ENCODE data around the gene ATP8B3. TPM values are rescaled to one million over a fixed set of nuclear protein-coding genes. Genes with fewer than 3 reads are reported as not detected.

Gene ATP8B3
- total and polyA plus RNA-seq, 4 donors: 0.38 to 4.7 (median 1.2) TPM

DNA sequence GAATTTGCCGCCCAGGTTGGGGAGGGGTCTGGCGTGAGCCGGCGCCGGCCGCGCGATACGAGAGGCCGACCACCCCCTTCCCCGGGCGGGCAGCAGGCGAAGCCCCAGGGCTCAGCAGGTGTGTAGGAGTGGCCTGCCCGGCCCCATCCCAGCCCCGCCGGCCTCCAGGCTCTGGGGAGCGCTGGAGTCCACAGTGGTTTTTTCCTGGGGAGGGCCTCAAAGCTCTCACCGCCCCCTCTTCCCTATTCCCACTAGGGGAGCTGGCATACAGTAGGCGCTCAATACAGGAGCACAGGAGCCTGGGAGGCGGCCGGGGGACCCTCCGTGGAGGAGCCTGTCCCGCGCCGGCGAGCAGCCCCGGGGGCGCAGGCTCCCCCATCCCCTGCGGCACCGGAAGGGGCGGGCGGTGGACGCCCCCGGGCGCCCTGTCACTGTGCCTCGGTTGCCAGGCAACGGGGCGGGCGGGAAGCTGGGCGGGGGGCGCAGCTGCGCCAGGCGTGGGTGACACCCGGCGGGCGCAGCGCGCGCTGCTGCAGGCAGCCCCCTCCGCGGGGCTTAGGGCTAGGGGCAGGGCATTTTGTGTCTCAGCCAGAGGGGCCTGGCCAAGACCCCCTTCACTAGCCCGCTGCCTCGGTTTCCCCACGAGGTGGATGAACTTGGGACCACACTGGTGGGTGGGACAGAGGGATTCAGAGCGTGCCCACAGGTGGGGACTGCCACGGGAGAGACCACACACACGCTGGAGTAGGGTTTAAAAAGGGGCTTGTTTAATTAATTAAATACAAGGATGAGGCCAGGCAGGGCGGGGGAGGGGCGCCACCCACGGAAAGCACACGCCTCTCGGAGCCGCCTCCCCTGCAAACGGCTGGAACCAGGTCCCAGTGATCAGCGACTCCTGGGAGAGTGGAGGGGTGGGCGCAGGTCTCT, 39.8 kb upstream of the ATP8B3 start:
- Histone ChIP-seq H3K27me3 (ENCODE audit: control insufficient read depth in 1 of 2, insufficient read depth in 2 of 2, low read length in 1 of 2) (no peaks in the 10 kb centered on the region), H3K9me3 (ENCODE audit: control insufficient read depth, low read length) (no peaks in the 10 kb centered on the region), H3K27ac (ENCODE audit: low read depth in 1 of 2, low read length in 2 of 2) (no peak overlapping the region), H3K36me3 (ENCODE audit: control insufficient read depth in 1 of 2, insufficient read depth in 2 of 2, low read length in 1 of 2) (no peaks in the 10 kb centered on the region), H3K4me1 (ENCODE audit: control insufficient read depth in 1 of 2, insufficient read depth in 2 of 2, low read length in 2 of 2) (peaks cover 0 to 3% of the 10 kb centered on the region in 2 donors), H3K4me3 (ENCODE audit: low read length in 2 of 2) (no peak overlapping the region)
- DNase-seq (no peak), ATAC-seq (ENCODE audit: low FRiP score) (no peak)
- intact Hi-C loops (cut with DNase I): no loop called here
- WGBS, 2 donors: 37 to 44% methylated on average over 53 to 66 of the region's 66 CpGs

DNA sequence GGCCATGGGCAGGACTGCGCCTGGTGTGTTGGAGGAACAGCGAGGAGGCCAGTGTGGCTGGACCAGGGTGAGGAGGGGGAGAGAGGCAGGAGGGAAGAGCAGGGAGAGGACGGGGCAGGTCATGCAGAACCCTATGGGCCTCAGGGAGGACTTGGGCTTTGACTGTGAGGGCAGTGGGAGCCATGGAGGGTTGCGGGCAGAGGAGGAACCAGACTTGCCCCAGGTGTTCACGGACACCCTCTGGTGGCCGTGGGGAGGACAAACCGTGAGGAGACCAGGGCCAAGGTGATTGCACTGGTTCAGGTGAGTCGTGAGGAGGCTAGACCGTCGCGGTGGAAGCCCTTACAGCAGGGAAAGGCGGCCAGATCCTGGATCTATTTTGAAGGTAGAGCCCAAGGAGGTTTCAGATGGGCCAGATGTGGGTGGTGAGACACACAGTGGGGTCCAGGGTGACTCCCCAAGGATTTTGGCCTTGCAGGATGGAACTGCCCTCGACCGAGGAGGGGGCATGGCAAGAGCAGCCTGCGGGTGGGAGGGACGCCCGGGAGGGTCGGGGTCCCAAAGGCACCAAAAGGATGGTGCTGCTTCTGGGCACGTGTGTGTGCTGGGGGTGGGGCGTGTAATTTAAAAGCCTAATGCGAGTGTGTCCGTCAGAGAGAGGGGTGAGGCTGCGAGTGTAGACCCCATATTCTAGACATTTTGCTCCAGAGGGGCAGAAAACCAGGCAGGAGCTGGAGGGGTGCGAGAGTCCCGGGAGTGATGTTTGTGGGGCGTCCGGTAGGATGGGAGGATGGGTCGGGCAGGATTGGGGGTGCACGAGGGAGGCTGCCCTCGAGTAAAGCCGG, 39.0 kb upstream of the ATP8B3 start:
- intact Hi-C loops (cut with DNase I): no loop called here
- no peak for ATAC-seq (ENCODE audit: low FRiP score)
- Histone ChIP-seq H3K9me3 (ENCODE audit: control insufficient read depth, low read length) (no peaks in the 10 kb centered on the region), H3K4me3 (ENCODE audit: low read length in 2 of 2) (no peak overlapping the region), H3K27ac (ENCODE audit: low read depth in 1 of 2, low read length in 2 of 2) (no peak overlapping the region), H3K4me1 (ENCODE audit: control insufficient read depth in 1 of 2, insufficient read depth in 2 of 2, low read length in 2 of 2) (peaks cover 0 to 3% of the 10 kb centered on the region in 2 donors), H3K36me3 (ENCODE audit: control insufficient read depth in 1 of 2, insufficient read depth in 2 of 2, low read length in 1 of 2) (no peaks in the 10 kb centered on the region), H3K27me3 (ENCODE audit: control insufficient read depth in 1 of 2, insufficient read depth in 2 of 2, low read length in 1 of 2) (no peaks in the 10 kb centered on the region)
- WGBS, 2 donors: 74 to 76% methylated on average over 29 to 31 of the region's 31 CpGs
- no peak for DNase-seq

DNA sequence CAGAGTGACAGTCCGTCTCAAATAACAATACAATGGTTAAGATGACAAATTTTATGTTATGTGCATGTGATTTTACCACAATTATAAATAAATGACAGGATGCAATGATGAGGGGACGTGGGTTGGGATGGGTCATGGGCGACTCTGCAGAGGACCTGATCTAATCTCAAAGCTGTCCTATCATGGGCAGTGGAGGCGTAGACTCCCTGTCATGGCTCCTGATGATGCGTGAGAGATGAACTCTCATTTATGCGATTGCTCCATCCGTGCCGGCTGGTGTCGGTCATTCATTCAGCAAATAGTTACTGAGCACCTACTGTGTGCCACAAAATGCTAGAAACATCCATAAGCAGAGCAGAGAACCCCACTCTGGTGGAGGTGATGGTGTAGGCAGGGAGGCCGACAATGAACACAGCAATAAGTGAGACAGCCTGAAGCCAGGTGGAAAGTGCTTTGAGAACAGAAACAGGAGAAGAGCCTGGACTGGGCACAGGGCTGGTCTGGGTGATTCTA, 37.9 kb upstream of the ATP8B3 start:
- ATAC-seq (ENCODE audit: low FRiP score) (no peak), DNase-seq (no peak)
- Histone ChIP-seq H3K9me3 (ENCODE audit: control insufficient read depth, low read length) (no peaks in the 10 kb centered on the region), H3K4me3 (ENCODE audit: low read length in 2 of 2) (no peak overlapping the region), H3K27ac (ENCODE audit: low read depth in 1 of 2, low read length in 2 of 2) (no peak overlapping the region), H3K36me3 (ENCODE audit: control insufficient read depth in 1 of 2, insufficient read depth in 2 of 2, low read length in 1 of 2) (no peaks in the 10 kb centered on the region), H3K27me3 (ENCODE audit: control insufficient read depth in 1 of 2, insufficient read depth in 2 of 2, low read length in 1 of 2) (no peaks in the 10 kb centered on the region), H3K4me1 (ENCODE audit: control insufficient read depth in 1 of 2, insufficient read depth in 2 of 2, low read length in 2 of 2) (peaks cover 0 to 3% of the 10 kb centered on the region in 2 donors)
- intact Hi-C loops (cut with DNase I): no loop called here
- WGBS, 2 donors: 86 to 90% methylated on average over 10 of the region's 10 CpGs

DNA sequence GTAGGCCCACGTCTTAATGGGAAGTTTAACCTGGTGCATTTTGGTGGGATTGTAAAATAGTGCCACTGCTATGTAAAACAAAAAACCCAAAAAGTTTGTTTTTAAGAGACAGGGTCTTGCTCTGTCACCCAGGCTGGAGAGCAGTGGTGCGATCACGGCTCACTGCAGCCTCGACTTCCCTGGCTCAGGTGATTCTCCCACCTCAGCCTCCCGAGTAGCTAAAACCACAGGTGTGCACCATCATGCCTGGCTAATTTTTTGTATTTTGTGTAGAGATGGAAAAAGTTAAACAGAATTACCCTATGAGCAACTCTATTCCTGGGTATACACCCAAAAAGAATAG, 37.0 kb upstream of the ATP8B3 start:
- Histone ChIP-seq H3K27ac (ENCODE audit: low read depth in 1 of 2, low read length in 2 of 2) (no peak overlapping the region), H3K4me3 (ENCODE audit: low read length in 2 of 2) (no peak overlapping the region), H3K4me1 (ENCODE audit: control insufficient read depth in 1 of 2, insufficient read depth in 2 of 2, low read length in 2 of 2) (peaks cover 0 to 3% of the 10 kb centered on the region in 2 donors), H3K36me3 (ENCODE audit: control insufficient read depth in 1 of 2, insufficient read depth in 2 of 2, low read length in 1 of 2) (no peaks in the 10 kb centered on the region), H3K9me3 (ENCODE audit: control insufficient read depth, low read length) (no peaks in the 10 kb centered on the region), H3K27me3 (ENCODE audit: control insufficient read depth in 1 of 2, insufficient read depth in 2 of 2, low read length in 1 of 2) (no peaks in the 10 kb centered on the region)
- ATAC-seq (ENCODE audit: low FRiP score) (no peak), DNase-seq (no peak)
- WGBS, 2 donors: 68 to 79% methylated on average over 5 of the region's 5 CpGs
- intact Hi-C loops (cut with DNase I): no loop called here

DNA sequence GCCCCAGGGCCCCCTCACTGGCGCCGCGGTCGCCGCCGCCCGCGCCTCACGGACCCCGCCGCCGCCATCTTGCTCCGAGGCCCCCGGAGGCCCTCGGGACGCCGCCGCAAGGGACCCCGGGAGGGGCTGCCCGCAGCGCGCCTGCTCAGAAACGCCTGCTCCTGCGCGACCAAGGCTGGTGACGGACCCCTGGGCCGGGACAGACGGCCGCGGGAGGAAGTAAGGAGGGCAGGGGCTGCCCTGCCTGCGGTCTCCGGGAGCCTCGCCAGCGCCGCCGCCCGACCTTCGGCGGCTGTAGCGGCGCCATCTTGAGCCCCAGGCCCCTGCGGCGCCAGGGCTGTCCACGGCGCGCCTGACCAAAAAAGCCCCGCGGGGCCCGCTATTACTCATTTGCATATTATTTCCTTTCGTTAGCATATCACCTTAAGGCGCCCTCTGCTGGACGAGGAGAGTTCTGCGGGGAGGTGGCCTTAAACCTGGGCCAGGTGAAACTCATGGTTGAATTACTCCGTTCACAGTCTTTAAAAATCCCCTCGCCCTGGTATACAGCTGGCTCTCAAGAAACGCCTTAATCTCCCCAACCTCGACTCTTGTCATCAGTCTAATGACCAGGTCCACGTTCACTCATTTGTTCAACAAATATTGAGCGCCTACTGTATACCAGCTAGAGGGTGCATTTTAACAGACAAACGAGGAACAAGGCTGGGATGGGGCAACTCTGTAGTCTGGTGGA, 36.5 kb upstream of the ATP8B3 start, which contains the start of gene REXO1:
Gene REXO1 (minus strand): TSS at position 85 of the 733 bp plus-strand sequence. CDS start 125 bp downstream, outside the sequence.
- 2% methylated on average over 46 to 60 of the region's 60 CpGs for WGBS, 2 donors
- Histone ChIP-seq H3K27ac (ENCODE audit: low read depth in 1 of 2, low read length in 2 of 2) (peak within 1 kb of the TSS; percentile 77 to 96), H3K4me1 (ENCODE audit: control insufficient read depth in 1 of 2, insufficient read depth in 2 of 2, low read length in 2 of 2) (peaks cover 0 to 3% of the 10 kb centered on the region in 2 donors), H3K27me3 (ENCODE audit: control insufficient read depth in 1 of 2, insufficient read depth in 2 of 2, low read length in 1 of 2) (no peaks in the 10 kb centered on the region), H3K9me3 (ENCODE audit: control insufficient read depth, low read length) (no peaks in the 10 kb centered on the region), H3K4me3 (ENCODE audit: low read length in 2 of 2) (peak within 1 kb of the TSS; percentile 87 to 91), H3K36me3 (ENCODE audit: control insufficient read depth in 1 of 2, insufficient read depth in 2 of 2, low read length in 1 of 2) (no peaks in the 10 kb centered on the region)
- peak; percentile 92 for ATAC-seq (ENCODE audit: low FRiP score)
- intact Hi-C loops (cut with DNase I): no loop called here
- DNase-seq: peak; percentile 95 to 99

DNA sequence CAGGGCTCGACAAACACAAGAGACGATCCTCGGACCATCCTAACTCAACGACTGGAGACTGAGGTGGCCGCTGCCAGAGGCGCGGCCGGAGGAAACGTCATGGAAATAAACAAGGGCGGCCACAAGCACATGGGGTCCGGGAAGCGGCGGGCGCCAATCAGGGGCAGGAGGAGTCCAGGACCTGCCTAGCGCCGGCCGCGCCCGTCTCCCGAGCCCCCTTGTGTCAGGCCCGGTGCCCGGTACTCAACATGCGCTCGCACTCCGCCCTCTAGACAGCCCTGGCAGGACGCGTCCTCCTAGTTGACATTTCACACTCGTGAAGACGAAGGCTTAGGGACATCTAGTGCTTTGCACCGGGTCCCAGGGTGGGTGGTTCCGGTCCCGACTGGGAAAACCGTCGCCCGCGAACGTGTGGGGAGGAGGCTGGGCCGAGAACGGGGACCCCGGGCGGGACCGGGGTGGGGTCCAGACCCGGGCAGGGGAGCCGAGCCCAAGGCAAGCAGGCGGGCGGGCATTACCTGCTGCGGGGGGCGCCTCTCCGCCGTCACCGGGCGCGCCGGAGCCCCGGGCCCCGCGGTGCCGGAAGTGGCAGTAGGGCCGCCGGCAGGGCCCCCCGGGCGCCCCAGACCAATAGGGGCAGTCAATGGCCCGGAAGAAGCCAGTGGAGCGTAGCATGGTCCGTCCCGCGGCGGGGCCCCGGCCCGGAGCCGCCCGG, 35.8 kb upstream of the ATP8B3 start:
- Histone ChIP-seq H3K4me3 (ENCODE audit: low read length in 2 of 2) (peak overlapping the region; percentile 87 to 91), H3K4me1 (ENCODE audit: control insufficient read depth in 1 of 2, insufficient read depth in 2 of 2, low read length in 2 of 2) (peaks cover 0 to 3% of the 10 kb centered on the region in 2 donors), H3K27me3 (ENCODE audit: control insufficient read depth in 1 of 2, insufficient read depth in 2 of 2, low read length in 1 of 2) (no peaks in the 10 kb centered on the region), H3K9me3 (ENCODE audit: control insufficient read depth, low read length) (no peaks in the 10 kb centered on the region), H3K36me3 (ENCODE audit: control insufficient read depth in 1 of 2, insufficient read depth in 2 of 2, low read length in 1 of 2) (no peaks in the 10 kb centered on the region), H3K27ac (ENCODE audit: low read depth in 1 of 2, low read length in 2 of 2) (peak overlapping the region; percentile 77 to 96)
- intact Hi-C loops (cut with DNase I): no loop called here
- ATAC-seq (ENCODE audit: low FRiP score) (no peak), DNase-seq (peak in 1 of 2 donors; percentile 84)
- WGBS, 2 donors: 0 to 1% methylated on average over 43 to 72 of the region's 72 CpGs

DNA sequence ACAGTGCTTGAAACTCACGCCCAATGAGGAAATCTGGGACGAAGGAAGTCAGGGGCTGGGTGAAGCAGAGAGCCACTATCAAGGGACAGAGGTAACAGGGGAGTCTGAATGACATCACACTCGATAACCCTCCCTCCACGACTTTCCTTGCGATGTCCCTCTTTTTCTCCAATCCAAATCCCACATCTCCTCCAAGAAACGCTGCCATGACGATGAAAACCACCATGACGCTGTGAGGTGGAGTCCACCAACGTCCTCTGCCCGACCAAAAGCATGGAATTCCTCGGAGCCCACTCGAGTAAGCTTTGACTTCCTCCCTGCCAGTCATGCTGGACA, 35.2 kb upstream of the ATP8B3 start:
- peak overlapping the region in 1 of 2 donors; percentile 91 for H3K4me3 ChIP-seq (ENCODE audit: low read length in 2 of 2)
- peaks cover 0 to 3% of the 10 kb centered on the region in 2 donors for H3K4me1 ChIP-seq (ENCODE audit: control insufficient read depth in 1 of 2, insufficient read depth in 2 of 2, low read length in 2 of 2)
- no peak overlapping the region for H3K27ac ChIP-seq (ENCODE audit: low read depth in 1 of 2, low read length in 2 of 2)
- DNase-seq: no peak
- intact Hi-C loops (cut with DNase I): no loop called here
- no peak for ATAC-seq (ENCODE audit: low FRiP score)
- WGBS, 2 donors: 10 to 11% methylated on average over 12 of the region's 12 CpGs
- H3K27me3 ChIP-seq (ENCODE audit: control insufficient read depth in 1 of 2, insufficient read depth in 2 of 2, low read length in 1 of 2): no peaks in the 10 kb centered on the region
- no peaks in the 10 kb centered on the region for H3K36me3 ChIP-seq (ENCODE audit: control insufficient read depth in 1 of 2, insufficient read depth in 2 of 2, low read length in 1 of 2)
- no peaks in the 10 kb centered on the region for H3K9me3 ChIP-seq (ENCODE audit: control insufficient read depth, low read length)
